Measurements from ENCODE around the gene SGSM1. TPM values are rescaled to one million over a fixed set of nuclear protein-coding genes. Genes with fewer than 3 reads are reported as not detected.

The SGSM1 gene, protein sequence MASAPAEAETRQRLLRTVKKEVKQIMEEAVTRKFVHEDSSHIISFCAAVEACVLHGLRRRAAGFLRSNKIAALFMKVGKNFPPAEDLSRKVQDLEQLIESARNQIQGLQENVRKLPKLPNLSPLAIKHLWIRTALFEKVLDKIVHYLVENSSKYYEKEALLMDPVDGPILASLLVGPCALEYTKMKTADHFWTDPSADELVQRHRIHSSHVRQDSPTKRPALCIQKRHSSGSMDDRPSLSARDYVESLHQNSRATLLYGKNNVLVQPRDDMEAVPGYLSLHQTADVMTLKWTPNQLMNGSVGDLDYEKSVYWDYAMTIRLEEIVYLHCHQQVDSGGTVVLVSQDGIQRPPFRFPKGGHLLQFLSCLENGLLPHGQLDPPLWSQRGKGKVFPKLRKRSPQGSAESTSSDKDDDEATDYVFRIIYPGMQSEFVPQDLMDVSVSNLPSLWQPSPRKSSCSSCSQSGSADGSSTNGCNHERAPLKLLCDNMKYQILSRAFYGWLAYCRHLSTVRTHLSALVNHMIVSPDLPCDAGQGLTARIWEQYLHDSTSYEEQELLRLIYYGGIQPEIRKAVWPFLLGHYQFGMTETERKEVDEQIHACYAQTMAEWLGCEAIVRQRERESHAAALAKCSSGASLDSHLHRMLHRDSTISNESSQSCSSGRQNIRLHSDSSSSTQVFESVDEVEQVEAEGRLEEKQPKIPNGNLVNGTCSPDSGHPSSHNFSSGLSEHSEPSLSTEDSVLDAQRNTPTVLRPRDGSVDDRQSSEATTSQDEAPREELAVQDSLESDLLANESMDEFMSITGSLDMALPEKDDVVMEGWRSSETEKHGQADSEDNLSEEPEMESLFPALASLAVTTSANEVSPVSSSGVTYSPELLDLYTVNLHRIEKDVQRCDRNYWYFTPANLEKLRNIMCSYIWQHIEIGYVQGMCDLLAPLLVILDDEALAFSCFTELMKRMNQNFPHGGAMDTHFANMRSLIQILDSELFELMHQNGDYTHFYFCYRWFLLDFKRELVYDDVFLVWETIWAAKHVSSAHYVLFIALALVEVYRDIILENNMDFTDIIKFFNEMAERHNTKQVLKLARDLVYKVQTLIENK
- total RNA-seq, result 0.73 TPM

DNA sequence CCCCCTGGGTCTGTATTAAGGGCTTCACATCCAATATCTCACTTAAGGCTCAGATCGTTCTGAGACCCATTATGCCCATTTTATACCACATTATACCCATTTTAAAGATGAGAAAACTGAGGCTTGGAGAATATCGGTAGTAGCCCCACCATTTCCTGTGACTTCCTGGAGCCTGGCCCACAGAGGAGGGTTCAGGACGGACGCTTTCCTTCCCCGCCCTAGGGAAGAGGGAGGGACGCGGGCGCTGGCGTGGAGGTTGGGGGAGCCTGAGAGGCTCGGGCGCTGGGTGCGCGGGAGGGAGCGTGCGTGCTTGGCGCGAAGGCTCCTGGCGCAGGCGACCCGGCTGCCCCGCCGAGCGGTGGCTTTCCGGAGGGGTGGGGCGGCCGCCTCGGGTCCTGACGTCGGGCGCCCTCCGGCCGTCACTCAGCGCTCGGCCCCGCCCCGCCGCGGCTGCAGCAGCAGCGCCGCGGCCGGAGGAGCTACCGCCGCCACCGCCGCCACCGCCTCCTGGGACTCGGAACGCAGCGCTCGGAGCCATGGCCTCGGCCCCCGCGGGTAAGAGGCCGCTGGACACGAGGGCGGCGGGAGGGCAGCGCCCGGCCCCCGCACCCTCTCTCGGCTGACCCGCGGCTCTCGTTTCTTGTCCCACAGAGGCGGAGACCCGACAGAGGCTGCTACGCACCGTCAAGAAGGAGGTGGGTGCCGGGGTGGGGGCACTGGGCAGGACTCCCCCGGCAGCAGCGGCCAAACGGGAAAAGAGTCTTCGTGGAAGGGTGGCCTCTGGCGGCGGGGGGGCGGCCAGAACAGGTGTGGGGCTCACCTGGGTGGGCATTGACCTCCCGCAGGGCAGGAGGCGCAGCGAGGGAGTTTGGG lies at the start of gene SGSM1:
TSS of gene SGSM1 (plus strand) at position 422 of the 873 bp plus-strand sequence. CDS start at position 537, 115 bp downstream.
- no peaks in the 10 kb centered on the region for H3K27me3 ChIP-seq (ENCODE audit: insufficient read depth, low read length)

DNA sequence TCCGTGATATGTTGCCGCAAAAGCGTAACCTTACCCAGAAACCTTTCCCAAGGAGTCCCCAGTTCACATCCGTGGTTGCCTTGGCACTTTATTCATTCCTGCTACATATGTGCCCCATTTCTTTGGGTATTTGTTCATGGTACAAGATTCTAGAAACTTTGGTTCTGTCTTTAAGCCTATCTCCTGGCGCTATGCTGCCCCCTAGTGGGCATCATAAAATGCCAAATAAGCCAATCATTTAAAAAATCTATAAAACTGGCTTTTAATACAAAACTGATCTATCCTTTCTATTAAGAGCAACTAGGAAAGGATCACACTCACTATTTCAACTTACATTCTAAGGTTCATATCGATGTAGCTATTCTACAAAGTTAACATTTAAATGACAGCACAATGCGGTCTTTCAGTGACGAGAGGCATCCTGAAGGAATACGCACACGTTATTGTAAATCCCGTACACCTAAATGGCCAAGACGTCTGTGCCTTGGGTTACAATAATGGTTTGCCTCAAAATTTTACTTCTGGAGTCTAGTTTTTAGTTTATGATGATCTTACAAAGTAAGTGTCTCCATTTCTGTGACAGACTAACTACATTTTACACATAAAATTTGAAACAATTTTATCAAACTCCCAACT lies 47.7 kb upstream of the SGSM1 start:
- H3K4me3 ChIP-seq (ENCODE audit: low read length), result no peak overlapping the region
- H3K27me3 ChIP-seq (ENCODE audit: insufficient read depth, low read length), result no peaks in the 10 kb centered on the region
- H3K4me1 ChIP-seq (ENCODE audit: insufficient read depth, low read length), result no peaks in the 10 kb centered on the region
- H3K9me3 ChIP-seq (ENCODE audit: low read depth, low read length), result no peaks in the 10 kb centered on the region

More for the DNA sequence above, at the start of gene SGSM1:
- Histone ChIP-seq H3K4me1 (ENCODE audit: insufficient read depth, low read length) (peaks cover 10% of the 10 kb centered on the region), H3K4me3 (ENCODE audit: low read length) (peak within 1 kb of the TSS; percentile 36), H3K9me3 (ENCODE audit: low read depth, low read length) (no peaks in the 10 kb centered on the region)

GRCh38 chr22:24759765-24760164 lies 46.2 kb upstream of the SGSM1 start:
- H3K9me3 ChIP-seq (ENCODE audit: low read depth, low read length), result no peaks in the 10 kb centered on the region
- H3K4me1 ChIP-seq (ENCODE audit: insufficient read depth, low read length), result no peaks in the 10 kb centered on the region
- H3K4me3 ChIP-seq (ENCODE audit: low read length), result no peak overlapping the region
- H3K27me3 ChIP-seq (ENCODE audit: insufficient read depth, low read length), result no peaks in the 10 kb centered on the region

DNA sequence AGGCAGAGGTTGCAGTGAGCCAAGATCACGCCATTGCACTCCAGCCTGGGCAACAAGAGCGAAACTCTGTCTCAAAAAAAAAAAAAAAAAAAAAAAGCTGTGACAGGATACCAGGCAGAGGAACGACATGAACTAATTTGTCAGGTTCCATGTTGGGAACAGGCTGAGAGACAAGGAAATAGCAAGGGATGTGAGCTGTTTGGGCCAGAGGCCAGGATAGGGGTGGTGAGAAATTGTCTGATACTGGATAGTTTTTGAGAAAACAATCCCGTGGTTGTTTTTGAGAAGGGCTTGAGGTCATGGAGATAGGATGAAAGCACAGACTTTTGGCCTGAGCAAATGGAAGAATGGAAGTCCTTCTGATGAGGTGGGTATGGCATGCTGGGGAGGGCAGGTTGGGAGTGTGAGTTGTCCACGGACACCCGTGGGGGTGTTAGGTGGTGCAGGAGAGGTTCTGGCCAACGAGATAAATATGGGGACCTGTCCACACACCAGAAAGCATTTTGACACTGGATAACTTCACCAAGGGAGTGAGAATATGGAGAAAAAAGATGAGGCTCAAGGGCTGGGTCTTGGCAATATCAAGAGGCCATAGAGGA lies 45.2 kb upstream of the SGSM1 start:
- no peaks in the 10 kb centered on the region for H3K4me1 ChIP-seq (ENCODE audit: insufficient read depth, low read length)
- no peaks in the 10 kb centered on the region for H3K9me3 ChIP-seq (ENCODE audit: low read depth, low read length)
- no peak overlapping the region for H3K4me3 ChIP-seq (ENCODE audit: low read length)
- no peaks in the 10 kb centered on the region for H3K27me3 ChIP-seq (ENCODE audit: insufficient read depth, low read length)

DNA sequence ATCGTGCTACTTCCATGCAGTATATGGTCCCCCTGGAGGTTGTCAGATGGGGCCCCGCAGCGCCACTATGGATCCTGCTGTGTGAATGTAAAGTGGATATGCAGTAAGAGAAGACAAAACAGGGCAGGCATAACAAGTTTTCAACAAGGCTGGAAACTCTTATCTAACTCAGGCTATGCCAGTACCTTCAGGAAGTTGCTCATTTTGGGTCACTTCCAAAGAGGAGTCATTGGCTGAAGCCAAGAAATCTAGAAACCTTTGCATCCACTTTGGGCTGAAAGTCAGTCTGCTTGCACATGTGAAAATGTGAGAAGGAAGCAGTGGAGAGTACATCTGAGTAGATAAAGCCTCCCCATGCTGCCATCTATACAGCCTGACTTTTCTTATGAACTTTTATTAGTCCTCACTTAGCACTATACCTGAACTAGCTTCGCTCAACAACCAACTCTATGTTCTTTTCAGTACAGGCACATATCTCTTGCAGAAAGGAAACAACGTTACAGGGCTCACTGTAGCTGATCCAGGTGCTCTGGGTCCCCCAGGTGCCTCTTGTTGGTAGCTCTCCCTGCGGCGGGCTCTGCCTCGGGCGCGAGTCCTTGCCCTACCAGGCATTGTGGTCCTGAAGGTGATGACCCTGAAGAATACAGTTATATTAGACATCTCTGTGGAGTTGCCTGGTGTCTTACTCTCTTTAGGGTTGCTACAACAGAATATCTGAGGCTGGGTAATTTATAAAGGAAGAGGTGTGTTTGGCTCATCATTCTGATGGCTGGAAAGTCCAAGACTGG lies 43.9 kb upstream of the SGSM1 start:
- Histone ChIP-seq H3K9me3 (ENCODE audit: low read depth, low read length) (no peaks in the 10 kb centered on the region), H3K27me3 (ENCODE audit: insufficient read depth, low read length) (no peaks in the 10 kb centered on the region), H3K4me1 (ENCODE audit: insufficient read depth, low read length) (no peaks in the 10 kb centered on the region), H3K4me3 (ENCODE audit: low read length) (no peak overlapping the region)

- no peaks in the 10 kb centered on the region for H3K9me3 ChIP-seq (ENCODE audit: low read depth, low read length)
- H3K4me1 ChIP-seq (ENCODE audit: insufficient read depth, low read length), result no peaks in the 10 kb centered on the region
- H3K27me3 ChIP-seq (ENCODE audit: insufficient read depth, low read length), result no peaks in the 10 kb centered on the region
- no peak overlapping the region for H3K4me3 ChIP-seq (ENCODE audit: low read length)
Measured at GRCh38 chr22:24763872-24764485, 42.0 kb upstream of the SGSM1 start.

GRCh38 chr22:24765166-24765565 lies 40.8 kb upstream of the SGSM1 start:
- H3K4me1 ChIP-seq (ENCODE audit: insufficient read depth, low read length), result no peaks in the 10 kb centered on the region
- H3K9me3 ChIP-seq (ENCODE audit: low read depth, low read length), result no peaks in the 10 kb centered on the region

GRCh38 chr22:24768537-24769374 lies 37.3 kb upstream of the SGSM1 start:
- Histone ChIP-seq H3K27me3 (ENCODE audit: insufficient read depth, low read length) (no peaks in the 10 kb centered on the region), H3K9me3 (ENCODE audit: low read depth, low read length) (no peaks in the 10 kb centered on the region), H3K4me1 (ENCODE audit: insufficient read depth, low read length) (no peaks in the 10 kb centered on the region), H3K4me3 (ENCODE audit: low read length) (no peak overlapping the region)

More at GRCh38 chr22:24765166-24765565, 40.8 kb upstream of the SGSM1 start:
- Histone ChIP-seq H3K27me3 (ENCODE audit: insufficient read depth, low read length) (no peaks in the 10 kb centered on the region), H3K4me3 (ENCODE audit: low read length) (no peak overlapping the region)

DNA sequence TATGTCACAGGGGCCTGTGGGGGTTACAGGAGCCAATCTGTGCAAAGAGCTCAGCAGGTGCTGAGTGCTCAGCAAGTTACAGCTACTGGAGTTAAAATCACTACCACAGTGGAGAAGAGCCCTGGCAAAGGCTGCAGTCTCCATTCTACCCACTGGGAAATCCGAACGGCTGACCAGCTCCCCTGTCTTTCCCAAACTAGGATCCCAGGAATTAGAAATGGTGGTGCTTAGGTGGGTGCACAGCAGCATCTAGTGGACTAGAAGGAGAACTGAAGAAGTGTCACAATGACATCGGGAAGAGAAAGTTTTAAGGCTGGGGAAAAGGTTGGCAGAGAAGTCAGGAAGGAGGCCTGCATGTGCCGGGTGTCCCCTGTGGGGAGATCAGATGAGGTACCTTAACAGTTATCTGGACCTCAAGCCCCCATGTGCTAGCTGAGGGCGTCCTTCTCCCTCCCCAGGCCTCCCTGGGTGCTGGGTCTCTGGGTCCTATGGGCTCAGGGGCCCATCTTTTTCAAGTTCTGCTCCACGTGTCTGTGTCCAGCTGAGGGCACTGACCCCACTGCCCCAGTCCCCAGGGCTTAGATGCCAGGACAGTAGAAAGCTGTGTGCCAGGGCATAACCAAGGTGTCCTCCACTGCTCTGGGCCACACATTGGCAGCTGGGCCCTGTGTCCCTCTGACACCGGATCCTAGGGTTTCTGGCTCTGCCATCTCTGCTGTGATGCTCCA lies 33.4 kb upstream of the SGSM1 start:
- no peak overlapping the region for H3K4me3 ChIP-seq (ENCODE audit: low read length)

GRCh38 chr22:24775769-24776492 lies 30.1 kb upstream of the SGSM1 start:
- no peak overlapping the region for H3K4me3 ChIP-seq (ENCODE audit: low read length)
- no peaks in the 10 kb centered on the region for H3K9me3 ChIP-seq (ENCODE audit: low read depth, low read length)
- H3K4me1 ChIP-seq (ENCODE audit: insufficient read depth, low read length), result no peaks in the 10 kb centered on the region
- no peaks in the 10 kb centered on the region for H3K27me3 ChIP-seq (ENCODE audit: insufficient read depth, low read length)

More for the DNA sequence above, 33.4 kb upstream of the SGSM1 start:
- Histone ChIP-seq H3K9me3 (ENCODE audit: low read depth, low read length) (no peaks in the 10 kb centered on the region), H3K4me1 (ENCODE audit: insufficient read depth, low read length) (no peaks in the 10 kb centered on the region), H3K27me3 (ENCODE audit: insufficient read depth, low read length) (no peaks in the 10 kb centered on the region)

DNA sequence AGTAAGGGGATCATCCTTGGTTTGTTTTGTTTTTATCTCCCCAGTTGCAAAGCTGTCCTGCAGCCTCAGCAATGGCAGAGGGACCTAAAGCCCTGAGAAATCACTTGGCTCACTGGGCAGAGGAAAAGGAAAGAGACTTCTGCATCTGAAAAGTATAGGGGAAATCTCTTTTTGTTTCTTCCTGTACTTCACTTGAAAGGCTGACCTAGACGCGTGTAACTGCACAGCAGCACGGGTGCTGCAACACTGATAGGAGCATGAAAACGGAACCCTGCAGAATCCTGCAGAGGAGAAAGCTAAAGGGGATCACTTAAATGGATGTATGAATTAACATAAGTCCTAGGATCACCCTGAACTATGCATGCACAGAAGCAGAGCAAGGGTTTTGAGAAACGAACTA lies 29.5 kb upstream of the SGSM1 start:
- no peak overlapping the region for H3K4me3 ChIP-seq (ENCODE audit: low read length)
- H3K9me3 ChIP-seq (ENCODE audit: low read depth, low read length), result no peaks in the 10 kb centered on the region
- H3K27me3 ChIP-seq (ENCODE audit: insufficient read depth, low read length), result no peaks in the 10 kb centered on the region
- no peaks in the 10 kb centered on the region for H3K4me1 ChIP-seq (ENCODE audit: insufficient read depth, low read length)

Measured in mononuclear cell (primary cell).